ENCODE measurements around the gene USP34.

The USP34 gene

DNA sequence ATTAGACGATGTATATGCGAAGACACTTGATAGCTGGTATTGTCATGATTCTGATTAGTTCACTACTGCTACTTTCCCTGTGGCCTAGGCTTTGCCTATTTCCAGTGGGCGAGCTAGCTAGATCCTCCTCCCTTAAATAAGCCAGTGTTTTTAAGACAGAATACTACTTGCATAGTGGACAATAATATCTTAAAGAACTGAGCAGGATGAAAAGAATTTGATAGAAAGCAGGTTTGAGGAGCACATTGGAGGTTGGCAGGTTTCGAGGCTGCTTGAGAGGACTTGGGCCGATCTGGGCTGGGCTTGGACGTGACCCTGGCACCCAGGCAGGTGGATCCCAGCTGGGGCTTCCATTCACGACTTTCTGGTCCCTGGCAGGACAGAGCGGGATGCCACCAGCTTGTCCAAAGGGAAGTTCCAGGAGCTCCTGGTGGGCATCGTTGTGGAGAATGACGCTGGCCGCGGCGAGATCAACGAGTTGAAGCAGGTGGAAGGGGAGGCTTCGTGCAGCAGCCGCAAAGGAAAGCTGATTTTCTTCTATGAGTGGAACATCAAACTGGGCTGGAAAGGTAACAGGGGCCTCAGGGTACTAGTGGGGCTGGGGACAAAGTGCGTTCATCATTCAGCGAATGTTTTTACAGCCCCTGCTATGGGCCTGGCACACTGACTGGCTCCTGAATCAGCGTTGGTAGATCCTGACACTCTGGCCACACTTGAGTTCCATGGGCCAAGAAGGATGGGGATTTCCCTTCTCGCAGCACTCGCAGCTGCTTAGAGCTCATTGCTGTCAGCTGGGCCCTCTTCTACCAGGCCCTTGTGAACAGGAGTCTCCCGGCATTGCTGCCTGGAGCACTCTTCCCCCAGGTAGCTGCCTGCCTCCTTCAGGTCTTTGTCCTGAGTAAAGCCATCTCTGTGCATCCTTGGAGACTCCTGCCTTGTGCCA is 292.0 kb downstream of the USP34 start:
- peak; percentile 32 for DNase-seq
- H3K4me1 ChIP-seq (ENCODE audit: low read length): peaks cover 14% of the 10 kb centered on the region
- H2AFZ ChIP-seq (ENCODE audit: low read length): no peak overlapping the region
- H3K27me3 ChIP-seq (replicated peaks; ENCODE audit: insufficient read depth, low read length): no peaks in the 10 kb centered on the region
- H3K9me3 ChIP-seq (replicated peaks; ENCODE audit: insufficient read depth, low read length): no peaks in the 10 kb centered on the region
- no peak overlapping the region for H3K4me3 ChIP-seq (ENCODE audit: low read length)
- H3K9ac ChIP-seq (ENCODE audit: low read length): no peak overlapping the region
- H3K79me2 ChIP-seq (ENCODE audit: low read length): peaks cover 46% of the 10 kb centered on the region
- no peaks in the 10 kb centered on the region for H3K9me2 ChIP-seq (replicated peaks; ENCODE audit: insufficient read depth, low read length)
- H3K36me3 ChIP-seq (replicated peaks; ENCODE audit: insufficient read depth, low read length): peaks cover 2% of the 10 kb centered on the region; the same call in 1 of the 2 replicates
- peak overlapping the region; percentile 66 for H3K4me2 ChIP-seq (ENCODE audit: low read depth, low read length)
- no peaks in the 10 kb centered on the region for H4K20me1 ChIP-seq (ENCODE audit: insufficient read depth, low read length)
- H3K27ac ChIP-seq (ENCODE audit: low read length): no peak overlapping the region
- H3F3A ChIP-seq (ENCODE audit: insufficient read depth, low read length): no peaks in the 10 kb centered on the region
- TF ChIP-seq EZH2 (optimal IDR thresholded peaks at IDR 0.05; ENCODE audit: low read depth, low read length): no peak
- no peak for TF ChIP-seq EZH2phosphoT487 (IDR thresholded peaks at IDR 0.05; ENCODE audit: low read length)
- TF ChIP-seq, protein P1, sequence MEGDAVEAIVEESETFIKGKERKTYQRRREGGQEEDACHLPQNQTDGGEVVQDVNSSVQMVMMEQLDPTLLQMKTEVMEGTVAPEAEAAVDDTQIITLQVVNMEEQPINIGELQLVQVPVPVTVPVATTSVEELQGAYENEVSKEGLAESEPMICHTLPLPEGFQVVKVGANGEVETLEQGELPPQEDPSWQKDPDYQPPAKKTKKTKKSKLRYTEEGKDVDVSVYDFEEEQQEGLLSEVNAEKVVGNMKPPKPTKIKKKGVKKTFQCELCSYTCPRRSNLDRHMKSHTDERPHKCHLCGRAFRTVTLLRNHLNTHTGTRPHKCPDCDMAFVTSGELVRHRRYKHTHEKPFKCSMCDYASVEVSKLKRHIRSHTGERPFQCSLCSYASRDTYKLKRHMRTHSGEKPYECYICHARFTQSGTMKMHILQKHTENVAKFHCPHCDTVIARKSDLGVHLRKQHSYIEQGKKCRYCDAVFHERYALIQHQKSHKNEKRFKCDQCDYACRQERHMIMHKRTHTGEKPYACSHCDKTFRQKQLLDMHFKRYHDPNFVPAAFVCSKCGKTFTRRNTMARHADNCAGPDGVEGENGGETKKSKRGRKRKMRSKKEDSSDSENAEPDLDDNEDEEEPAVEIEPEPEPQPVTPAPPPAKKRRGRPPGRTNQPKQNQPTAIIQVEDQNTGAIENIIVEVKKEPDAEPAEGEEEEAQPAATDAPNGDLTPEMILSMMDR (IDR thresholded peaks at IDR 0.05; ENCODE audit: low read length): no peak

DNA sequence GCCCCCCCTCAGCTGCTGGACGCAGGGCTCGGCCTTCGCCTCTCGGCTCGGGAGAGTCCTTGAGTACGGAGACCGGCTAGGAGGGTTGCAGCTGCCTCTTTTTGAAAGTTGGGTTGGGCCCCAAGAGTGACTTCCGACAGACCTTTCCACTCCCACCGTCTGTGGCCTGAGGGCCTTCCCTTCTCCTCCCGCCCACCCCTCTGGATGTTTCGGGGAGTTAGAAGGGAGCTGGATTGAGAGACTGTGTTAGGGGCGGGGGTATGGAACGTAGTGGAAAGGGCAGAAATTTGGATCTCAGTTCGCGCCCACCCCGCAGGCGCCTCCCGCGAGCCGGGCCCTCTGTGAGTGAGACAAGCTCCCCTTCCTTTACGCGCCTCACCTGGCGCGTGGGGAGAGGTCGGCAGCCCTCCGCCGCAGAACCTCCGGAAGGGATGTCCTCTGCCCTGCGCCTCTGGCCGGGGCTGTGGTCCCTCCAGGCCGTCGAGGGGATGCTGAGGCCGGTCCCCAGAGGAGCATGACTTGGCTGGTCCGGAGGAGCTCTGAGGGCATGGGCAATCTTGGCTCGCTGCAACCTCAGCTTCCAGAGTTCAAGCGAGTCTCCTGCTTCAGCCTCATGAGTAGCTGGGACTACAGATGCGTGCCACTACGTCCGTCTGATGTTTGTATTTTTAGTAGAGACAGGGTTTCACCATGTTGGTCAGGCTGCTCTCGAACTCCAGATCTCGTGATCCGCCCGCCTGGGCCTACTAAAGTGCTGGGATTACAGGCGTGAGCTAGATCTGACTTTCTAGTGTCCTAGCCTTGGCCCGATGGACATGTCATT is 292.9 kb downstream of the USP34 start:
- H3K9ac ChIP-seq (ENCODE audit: low read length): peak overlapping the region; percentile 98
- peaks cover 44% of the 10 kb centered on the region for H3K79me2 ChIP-seq (ENCODE audit: low read length)
- H3K9me3 ChIP-seq (replicated peaks; ENCODE audit: insufficient read depth, low read length): no peaks in the 10 kb centered on the region
- H4K20me1 ChIP-seq (ENCODE audit: insufficient read depth, low read length): no peaks in the 10 kb centered on the region
- H3K4me2 ChIP-seq (ENCODE audit: low read depth, low read length): peak overlapping the region; percentile 66
- no peaks in the 10 kb centered on the region; the same call in 1 of the 2 replicates for H3K36me3 ChIP-seq (replicated peaks; ENCODE audit: insufficient read depth, low read length)
- peaks cover 14% of the 10 kb centered on the region for H3K4me1 ChIP-seq (ENCODE audit: low read length)
- H3K27me3 ChIP-seq (replicated peaks; ENCODE audit: insufficient read depth, low read length): no peaks in the 10 kb centered on the region
- peak overlapping the region; percentile 81 for H3K4me3 ChIP-seq (ENCODE audit: low read length)
- H3K9me2 ChIP-seq (replicated peaks; ENCODE audit: insufficient read depth, low read length): no peaks in the 10 kb centered on the region
- H3F3A ChIP-seq (ENCODE audit: insufficient read depth, low read length): no peaks in the 10 kb centered on the region
- peak overlapping the region; percentile 60; the same call in 1 of the 2 replicates for H3K27ac ChIP-seq (ENCODE audit: low read length)
- peak overlapping the region; percentile 91 for H2AFZ ChIP-seq (ENCODE audit: low read length)
- TF ChIP-seq EZH2phosphoT487 (IDR thresholded peaks at IDR 0.05; ENCODE audit: low read length): no peak
- TF ChIP-seq, protein P1 (IDR thresholded peaks at IDR 0.05; ENCODE audit: low read length): no peak
- DNase-seq: peak; percentile 33

DNA sequence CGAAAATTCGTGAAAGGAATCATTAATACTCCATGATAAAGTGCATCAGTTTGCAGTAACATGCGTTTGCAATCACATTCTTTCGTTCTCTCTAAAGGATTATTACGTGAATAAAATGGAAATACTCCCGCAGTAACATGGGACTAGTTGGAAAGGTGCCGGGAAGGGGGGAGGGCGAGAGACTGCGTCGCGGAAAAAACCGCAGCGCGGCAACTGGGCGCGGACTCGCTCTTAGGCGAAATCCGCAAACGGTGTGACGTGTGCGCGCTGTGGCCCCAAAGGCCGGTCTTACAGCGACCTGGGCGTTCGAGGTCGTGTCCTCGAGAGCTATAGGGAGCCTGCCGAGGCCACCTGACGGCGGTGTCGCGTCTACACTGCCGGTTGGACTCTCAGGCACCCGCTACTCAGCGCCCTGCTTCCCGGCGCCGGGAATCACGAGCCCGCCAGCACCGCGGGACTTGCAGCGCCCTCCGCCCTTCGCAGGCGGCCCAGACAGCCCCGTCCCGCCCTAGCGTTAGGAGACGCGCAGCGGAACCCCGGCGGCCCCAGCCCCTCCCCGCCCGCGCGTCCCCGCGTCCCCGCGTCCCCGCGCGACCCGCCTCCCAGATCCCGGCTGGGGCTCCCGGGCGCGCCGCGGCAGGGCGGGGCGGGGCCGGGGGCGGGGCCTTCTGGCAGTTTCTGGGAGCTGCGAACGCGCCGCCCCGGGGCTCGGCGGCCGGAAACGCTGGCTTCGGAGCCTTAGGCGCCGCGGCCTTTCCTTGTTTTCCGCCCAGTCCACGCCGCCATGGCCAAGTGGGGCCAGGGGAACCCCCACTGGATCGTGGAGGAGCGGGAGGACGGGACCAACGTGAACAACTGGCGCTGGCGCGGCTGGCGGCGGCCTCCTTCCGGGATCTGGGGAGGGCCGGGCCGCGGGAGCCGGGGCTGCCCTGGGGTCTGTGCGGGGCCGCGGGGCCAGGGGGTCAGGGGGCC is 293.8 kb downstream of the USP34 start:
- Histone ChIP-seq H3K27ac (ENCODE audit: low read length) (peak overlapping the region; percentile 76; the same call in 1 of the 2 replicates), H3F3A (ENCODE audit: insufficient read depth, low read length) (no peaks in the 10 kb centered on the region), H3K27me3 (replicated peaks; ENCODE audit: insufficient read depth, low read length) (no peaks in the 10 kb centered on the region), H3K79me2 (ENCODE audit: low read length) (peaks cover 37% of the 10 kb centered on the region), H3K36me3 (replicated peaks; ENCODE audit: insufficient read depth, low read length) (no peaks in the 10 kb centered on the region; the same call in 1 of the 2 replicates), H4K20me1 (ENCODE audit: insufficient read depth, low read length) (no peaks in the 10 kb centered on the region), H3K4me1 (ENCODE audit: low read length) (peaks cover 14% of the 10 kb centered on the region), H3K4me3 (ENCODE audit: low read length) (peak overlapping the region; percentile 81), H3K9me2 (replicated peaks; ENCODE audit: insufficient read depth, low read length) (no peaks in the 10 kb centered on the region), H3K9me3 (replicated peaks; ENCODE audit: insufficient read depth, low read length) (no peaks in the 10 kb centered on the region), H2AFZ (ENCODE audit: low read length) (peak overlapping the region; percentile 91), H3K9ac (ENCODE audit: low read length) (peak overlapping the region; percentile 98), H3K4me2 (ENCODE audit: low read depth, low read length) (peak overlapping the region; percentile 91)
- no peak for TF ChIP-seq EZH2 (optimal IDR thresholded peaks at IDR 0.05; ENCODE audit: low read depth, low read length)
- no peak for TF ChIP-seq EZH2phosphoT487 (IDR thresholded peaks at IDR 0.05; ENCODE audit: low read length)
- TF ChIP-seq, protein P1 (IDR thresholded peaks at IDR 0.05; ENCODE audit: low read length): no peak
- DNase-seq: peak; percentile 94

Data from MM.1S (cell line).